Adrenal gland (tissue), 5 donors: ENCODE measurements around the gene COL4A1.

Experiments
- CTCF ChIP-seq, 6 experiments: fragments of 450-650 bp in 4 of 6; fragments of 200-600 bp in 2 of 6; sonication (generic) in 1 of 6; IDR thresholded peaks; 1 replicate in 5 of 6; 2 replicates in 1 of 6; pipeline versions ENCODE4 v1.5.1 to v1.8.0; 2016 to 2021; ENCODE audit warnings: antibody characterized with exemption in 6 of 6, mild to moderate bottlenecking in 2 of 6, moderate library complexity in 1 of 6
- POLR2A ChIP-seq, 2 donors: fragments of 450-650 bp; IDR thresholded peaks; one replicate each; pipeline ENCODE4 v1.6.1; 2017; ENCODE audit warnings: antibody characterized with exemption in 2 of 2, mild to moderate bottlenecking in 2 of 2, moderate library complexity in 1 of 2
- donor health status: DM: no; HTN: no; CAD: no.

DNA sequence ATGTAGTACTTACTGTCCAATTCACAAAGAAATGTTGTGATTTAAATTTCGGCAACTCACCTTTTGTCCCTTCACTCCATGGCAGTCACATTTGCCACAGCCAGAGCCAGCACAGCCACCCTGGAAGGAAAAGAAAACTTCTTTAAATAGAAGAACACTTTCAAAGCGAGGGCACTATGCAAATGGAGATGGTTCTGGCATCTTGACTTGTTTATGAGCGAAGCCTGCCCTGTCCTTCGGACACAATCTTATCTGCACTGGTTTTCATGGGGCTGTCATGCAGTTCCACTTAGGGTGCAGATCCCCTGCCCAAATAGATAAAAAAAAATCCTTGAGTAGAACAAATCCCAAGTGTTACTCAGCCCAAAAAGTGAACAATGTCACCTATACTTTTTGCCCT is 64.3 kb downstream of the COL4A1 start:
- TF ChIP-seq CTCF (IDR thresholded peaks at IDR 0.05) = no peak
- no peak for TF ChIP-seq POLR2A (IDR thresholded peaks at IDR 0.05)
